H9 (cell line): ENCODE data around the gene TM4SF1. TPM values are rescaled to one million over a fixed set of nuclear protein-coding genes. Genes with fewer than 3 reads are reported as not detected.

Experiments
- DNase-seq: peaks from one replicate; pipeline ENCODE4 v3.0.0-alpha.2; 2017
- H2AFZ ChIP-seq: one replicate; pipeline ENCODE4 v1.6.1; 2013; ENCODE audit warnings: mild to moderate bottlenecking, low read length, control low read depth, moderate library complexity
- H2AK5ac ChIP-seq: 2 replicates; pipeline ENCODE4 v1.6.1; 2013; ENCODE audit warnings: low read length, control low read depth, mixed read lengths; ENCODE audit not compliant: insufficient read length
- H2BK120ac ChIP-seq: one replicate; pipeline ENCODE4 v1.6.1; 2013; ENCODE audit warnings: low read depth, mild to moderate bottlenecking, low read length, control low read depth, inconsistent platforms; ENCODE audit not compliant: poor library complexity, severe bottlenecking
- H2BK12ac ChIP-seq: 2 replicates; pipeline ENCODE4 v1.6.1; 2013; ENCODE audit warnings: low read length, control low read depth, mixed read lengths, low read depth; ENCODE audit not compliant: insufficient read length
- H2BK15ac ChIP-seq: 2 replicates; pipeline ENCODE4 v1.6.1; 2013; ENCODE audit warnings: low read depth, low read length, control low read depth
- H2BK20ac ChIP-seq: one replicate; pipeline ENCODE4 v1.6.1; 2013; ENCODE audit warnings: low read depth, mild to moderate bottlenecking, low read length, control low read depth, inconsistent platforms; ENCODE audit not compliant: poor library complexity, severe bottlenecking
- H2BK5ac ChIP-seq: 2 replicates; pipeline ENCODE4 v1.6.1; 2013; ENCODE audit warnings: low read length, control low read depth, mixed read lengths; ENCODE audit not compliant: insufficient read length
- H3K14ac ChIP-seq: 2 replicates; pipeline ENCODE4 v1.6.1; 2013; ENCODE audit warnings: low read length, control low read depth; ENCODE audit not compliant: insufficient read depth
- H3K18ac ChIP-seq: 2 replicates; pipeline ENCODE4 v1.6.1; 2013; ENCODE audit warnings: low read depth, mild to moderate bottlenecking, mixed read lengths, low read length, control low read depth; ENCODE audit not compliant: insufficient read length
- H3K23ac ChIP-seq: 2 replicates; pipeline ENCODE4 v1.6.1; 2013; ENCODE audit warnings: low read length, control low read depth, mixed read lengths, low read depth; ENCODE audit not compliant: insufficient read length
- H3K23me2 ChIP-seq: 2 replicates; pipeline ENCODE4 v1.6.1; 2013; ENCODE audit warnings: low read depth, mild to moderate bottlenecking, mixed read lengths, low read length, control low read depth; ENCODE audit not compliant: insufficient read length, poor library complexity, severe bottlenecking
- H3K27ac ChIP-seq: 2 replicates; pipeline ENCODE4 v1.5.1; 2013; ENCODE audit warnings: low read length, control low read depth, mixed read lengths, low read depth; ENCODE audit not compliant: insufficient read length
- H3K27me3 ChIP-seq: 2 replicates; pipeline ENCODE4 v1.6.1; 2013; ENCODE audit warnings: low read length, control low read depth, inconsistent platforms; ENCODE audit not compliant: insufficient read depth
- H3K4ac ChIP-seq: 2 replicates; pipeline ENCODE4 v1.6.1; 2013; ENCODE audit warnings: low read depth, mild to moderate bottlenecking, control low read depth, inconsistent platforms, low read length, moderate library complexity
- H3K4me1 ChIP-seq: 2 replicates; pipeline ENCODE4 v1.6.1; 2013; ENCODE audit warnings: low read length, control low read depth, inconsistent platforms; ENCODE audit not compliant: insufficient read depth
- H3K4me2 ChIP-seq: 2 replicates; pipeline ENCODE4 v1.6.1; 2013; ENCODE audit warnings: low read length, control low read depth, mixed read lengths; ENCODE audit not compliant: insufficient read length, insufficient read depth
- H3K56ac ChIP-seq: 2 replicates; pipeline ENCODE4 v1.6.1; 2013; ENCODE audit warnings: low read depth, mild to moderate bottlenecking, mixed read lengths, low read length, control low read depth; ENCODE audit not compliant: insufficient read length
- H3K79me1 ChIP-seq: 2 replicates; pipeline ENCODE4 v1.6.1; 2013; ENCODE audit warnings: low read depth, mild to moderate bottlenecking, moderate library complexity, low read length, control low read depth, inconsistent platforms; ENCODE audit not compliant: insufficient read depth, poor library complexity, severe bottlenecking
- H3K79me2 ChIP-seq: 2 replicates; pipeline ENCODE4 v1.6.1; 2013; ENCODE audit warnings: low read length, control low read depth, inconsistent platforms; ENCODE audit not compliant: insufficient read depth
- H3K9ac ChIP-seq: 2 replicates; pipeline ENCODE4 v1.6.1; 2013; ENCODE audit warnings: low read length, control low read depth, mixed read lengths; ENCODE audit not compliant: insufficient read length; ENCODE audit errors: extremely low read depth
- H3K9me3 ChIP-seq: one replicate; pipeline ENCODE4 v1.6.1; 2013; ENCODE audit warnings: low read depth, low read length, inconsistent platforms; ENCODE audit not compliant: control insufficient read depth
- H3T11ph ChIP-seq: one replicate; pipeline ENCODE4 v1.6.1; 2013; ENCODE audit warnings: mild to moderate bottlenecking, low read length, control low read depth, inconsistent platforms
- H4K20me1 ChIP-seq: one replicate; pipeline ENCODE4 v1.6.1; 2013; ENCODE audit not compliant: control insufficient read depth, insufficient read length, insufficient read depth
- H4K5ac ChIP-seq: 2 replicates; pipeline ENCODE4 v1.6.1; 2013; ENCODE audit warnings: low read depth, mild to moderate bottlenecking, mixed read lengths, low read length, control low read depth; ENCODE audit not compliant: insufficient read length
- H4K8ac ChIP-seq: replicated peaks from 2 replicates; pipeline ENCODE4 v1.6.1; 2013; ENCODE audit warnings: low read length, control low read depth, mixed read lengths, low read depth; ENCODE audit not compliant: insufficient read length
- H4K91ac ChIP-seq: 2 replicates; pipeline ENCODE4 v1.6.1; 2013; ENCODE audit warnings: low read depth, mild to moderate bottlenecking, moderate library complexity, mixed read lengths, low read length, control low read depth; ENCODE audit not compliant: insufficient read length
- H3K27ac Mint-ChIP-seq, 3 experiments: 2 replicates in 2 of 3; 3 replicates in 1 of 3; pipeline ENCODE4 v1.8.0; 2020 to 2021; ENCODE audit warnings: mixed read lengths in 3 of 3, mild to moderate bottlenecking in 1 of 3, moderate library complexity in 1 of 3
- H3K27me3 Mint-ChIP-seq: 2 replicates; pipeline ENCODE4 v1.8.0; 2021; ENCODE audit warnings: low read depth, mild to moderate bottlenecking, moderate library complexity, mixed read lengths
- H3K36me3 Mint-ChIP-seq, 3 experiments: 2 replicates in 2 of 3; 3 replicates in 1 of 3; pipeline ENCODE4 v1.8.0; 2020 to 2021; ENCODE audit warnings: low read depth in 3 of 3, mixed read lengths in 3 of 3; ENCODE audit not compliant: insufficient read depth in 1 of 3
- H3K4me1 Mint-ChIP-seq, 2 experiments: 2 replicates each; pipeline ENCODE4 v1.8.0; 2020; ENCODE audit warnings: mixed read lengths in 2 of 2
- H3K4me3 Mint-ChIP-seq, 2 experiments: 2 replicates in 1 of 2; 3 replicates in 1 of 2; pipeline ENCODE4 v1.8.0; 2020 to 2021; ENCODE audit warnings: mild to moderate bottlenecking in 2 of 2, mixed read lengths in 2 of 2, moderate library complexity in 1 of 2
- H3K9me3 Mint-ChIP-seq, 2 experiments: 2 replicates in 1 of 2; 3 replicates in 1 of 2; pipeline ENCODE4 v1.8.0; 2020; ENCODE audit warnings: mild to moderate bottlenecking in 2 of 2, mixed read lengths in 2 of 2, moderate library complexity in 1 of 2
- CTCF ChIP-seq: fragments of 200-600 bp; sonication (generic); conservative IDR thresholded peaks from 3 replicates; pipeline ENCODE4 v1.8.0; 2021; ENCODE audit warnings: antibody characterized with exemption, mild to moderate bottlenecking
- WGBS: extraction: QIAGEN DNeasy Blood & Tissue Kit; methylation state at CpG from one replicate; pipeline ENCODE4 v1.1.7; 2013; ENCODE audit warnings: missing lambda C conversion rate, low lambda C conversion rate, mixed read lengths; ENCODE audit not compliant: insufficient read length; ENCODE audit errors: extremely low coverage; 5-methylcytosine and 5-hydroxymethylcytosine counted together
- total RNA-seq: library from RNA; stranded (reverse); gene quantifications from 2 replicates; pipeline ENCODE4 v1.2.1, GENCODE V29; 2021

Gene TM4SF1
- total RNA-seq, 1 experiment from 2014 or later = 1.2 TPM

DNA sequence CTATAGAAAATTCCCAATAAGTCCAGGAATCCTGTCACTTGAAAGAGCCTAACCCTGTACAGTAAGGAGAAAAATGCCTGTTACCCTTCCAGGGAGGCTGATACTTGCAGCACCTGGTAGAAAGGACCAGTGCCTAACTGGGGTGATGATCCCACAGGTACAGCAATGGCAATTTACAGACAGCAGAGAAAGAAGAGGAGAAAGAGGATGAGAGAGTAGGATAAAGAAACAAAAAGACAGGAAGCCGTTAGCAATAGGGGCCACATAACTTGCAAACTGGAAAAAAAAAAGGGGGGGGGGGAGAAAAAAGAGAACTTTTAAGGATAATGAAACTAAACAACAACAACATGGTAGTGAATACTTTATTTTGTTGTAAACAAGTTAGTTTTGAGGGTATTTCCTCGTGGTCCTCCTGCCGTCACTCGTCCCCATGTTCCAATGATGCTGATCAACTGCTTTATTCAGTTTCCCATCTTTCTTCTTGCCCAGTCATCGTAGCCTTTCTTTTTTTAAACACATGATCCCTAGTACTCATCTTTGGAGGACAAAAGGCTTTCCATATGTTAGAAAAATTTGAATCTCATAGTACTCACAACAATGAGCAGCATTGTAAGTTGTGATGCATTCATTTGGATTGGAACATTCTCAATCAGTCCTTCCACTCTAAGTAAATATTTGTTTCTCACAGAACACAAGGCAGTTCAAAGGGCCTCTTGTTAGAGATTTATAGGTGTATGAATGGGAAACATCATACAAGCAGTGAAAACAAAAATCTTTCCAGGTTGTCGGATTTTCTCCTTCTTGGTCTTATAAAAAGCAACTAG is 8.6 kb downstream of the TM4SF1 start:
- Mint-ChIP-seq H3K4me1 (peaks cover 63 to 65% of the 10 kb centered on the region in 2 experiments), H3K4me3 (no peak overlapping the region), H3K27me3 (no peaks in the 10 kb centered on the region), H3K27ac (peak overlapping the region; percentile 16 to 96 (median 89)), H3K36me3 (no peaks in the 10 kb centered on the region), H3K9me3 (no peaks in the 10 kb centered on the region)
- no peak overlapping the region for H3K4ac ChIP-seq
- no peak overlapping the region for H4K5ac ChIP-seq
- H3K4me2 ChIP-seq = no peak overlapping the region
- H3K18ac ChIP-seq = no peak overlapping the region
- no peak overlapping the region for H3K9ac ChIP-seq
- H4K8ac ChIP-seq = no peak overlapping the region
- no peaks in the 10 kb centered on the region for H3K79me1 ChIP-seq
- no peaks in the 10 kb centered on the region for H3K9me3 ChIP-seq
- H2AK5ac ChIP-seq = no peak overlapping the region
- no peak overlapping the region for H2BK12ac ChIP-seq
- peaks cover 5% of the 10 kb centered on the region for H3K4me1 ChIP-seq
- no peaks in the 10 kb centered on the region for H4K20me1 ChIP-seq
- no peak overlapping the region for H3K14ac ChIP-seq
- no peaks in the 10 kb centered on the region for H3K79me2 ChIP-seq
- no peak overlapping the region for H3K27ac ChIP-seq
- H3T11ph ChIP-seq = no peak overlapping the region
- no peak overlapping the region for H2BK5ac ChIP-seq
- no peaks in the 10 kb centered on the region for H3K27me3 ChIP-seq
- no peak overlapping the region for H4K91ac ChIP-seq
- H2BK15ac ChIP-seq = no peak overlapping the region
- no peak overlapping the region for H2AFZ ChIP-seq
- no peaks in the 10 kb centered on the region for H3K23me2 ChIP-seq
- no peak overlapping the region for H3K56ac ChIP-seq
- H2BK20ac ChIP-seq = no peak overlapping the region
- H2BK120ac ChIP-seq = no peak overlapping the region
- no peak for TF ChIP-seq CTCF
- DNase-seq = no peak
- no CpG with 5 or more reads among the region's 6 CpGs for WGBS
- H3K23ac ChIP-seq = no peak overlapping the region
